Esophagus squamous epithelium (tissue), 5 donors: ENCODE data around the gene FCHSD2. TPM values are rescaled to one million over a fixed set of nuclear protein-coding genes. Genes with fewer than 3 reads are reported as not detected.

Source experiments
- DNase-seq: peaks from one replicate; lab custom pipeline; 2025; lab: John Stamatoyannopoulos, UW
- H3K27ac ChIP-seq, 4 donors: fragments of 200-600 bp; sonication (generic); one replicate each; pipeline ENCODE4 v1.5.1; 2016 to 2019; ENCODE audit warnings: mild to moderate bottlenecking in 1 of 4
- H3K27me3 ChIP-seq, 4 donors: fragments of 200-600 bp; sonication (generic); 1 replicate in 3 of 4; 2 replicates in 1 of 4; pipeline versions ENCODE4 v1.5.1 to v1.6.0; 2017 to 2021; ENCODE audit warnings: antibody characterized with exemption in 1 of 4
- H3K36me3 ChIP-seq, 3 donors: fragments of 200-600 bp; sonication (generic); one replicate each; pipeline ENCODE4 v1.5.1; 2016 to 2019
- H3K4me1 ChIP-seq, 3 donors: fragments of 200-600 bp; sonication (generic); one replicate each; pipeline ENCODE4 v1.5.1; 2017 to 2019
- H3K4me3 ChIP-seq, 4 donors: fragments of 200-600 bp; sonication (generic); 1 replicate in 3 of 4; 2 replicates in 1 of 4; pipeline ENCODE4 v1.5.1; 2016 to 2019; ENCODE audit warnings: mild to moderate bottlenecking in 2 of 4, moderate library complexity in 1 of 4
- H3K9me3 ChIP-seq, 3 donors: fragments of 200-600 bp; sonication (generic); one replicate each; pipeline ENCODE4 v1.5.1; 2016 to 2019
- CTCF ChIP-seq, 6 experiments: fragments of 450-650 bp in 4 of 6; fragments of 200-600 bp in 2 of 6; sonication (generic) in 2 of 6; IDR thresholded peaks; one replicate each; pipeline ENCODE4 v1.5.1; 2016 to 2019; ENCODE audit warnings: antibody characterized with exemption in 6 of 6, mild to moderate bottlenecking in 4 of 6, moderate library complexity in 4 of 6
- POLR2A ChIP-seq, 4 donors: fragments of 450-650 bp; IDR thresholded peaks; one replicate each; pipeline ENCODE4 v1.6.1; 2017; ENCODE audit warnings: antibody characterized with exemption in 4 of 4, mild to moderate bottlenecking in 4 of 4, moderate library complexity in 3 of 4
- WGBS, 2 donors: methylation state at CpG; one replicate each; pipeline ENCODE4 v1.1.5; 2018; 5-methylcytosine and 5-hydroxymethylcytosine counted together
- intact Hi-C: fragments of 100-400 bp; cut with DNase I; formaldehyde crosslinking; loops from one replicate; pipeline ENCODE4 v1.15.0; 2022
- total RNA-seq, 4 donors: library from RNA; depleted of rRNA; stranded (reverse); fragments of >200 nt; gene quantifications; one replicate each; pipeline ENCODE4 v1.1.0, GENCODE V29; 2016
- donor health status: DM: yes; HTN: yes; CAD: no.

Gene FCHSD2
- total RNA-seq, 4 donors from 2014 or later = 4.1 to 12.8 (median 6.8) TPM

- WGBS, 2 donors = 86 to 89% methylated on average over 8 to 10 of the region's 10 CpGs
- Histone ChIP-seq H3K27ac (no peak overlapping the region), H3K36me3 (no peaks in the 10 kb centered on the region), H3K4me3 (no peak overlapping the region), H3K9me3 (no peaks in the 10 kb centered on the region), H3K27me3 (no peaks in the 10 kb centered on the region), H3K4me1 (peaks cover 0 to 24% (median 11%) of the 10 kb centered on the region in 3 donors)
- no peak for DNase-seq
- TF ChIP-seq POLR2A (IDR thresholded peaks at IDR 0.05) = no peak
- TF ChIP-seq CTCF (IDR thresholded peaks at IDR 0.05) = no peak
- intact Hi-C loops = no loop called here
Observed at GRCh38 chr11:73162196-73162740, 20.1 kb upstream of the FCHSD2 start.

- Histone ChIP-seq H3K4me1 (peaks cover 0 to 28% (median 16%) of the 10 kb centered on the region in 3 donors), H3K27me3 (no peaks in the 10 kb centered on the region), H3K36me3 (no peaks in the 10 kb centered on the region), H3K27ac (no peak overlapping the region), H3K9me3 (no peaks in the 10 kb centered on the region), H3K4me3 (no peak overlapping the region)
- TF ChIP-seq POLR2A (IDR thresholded peaks at IDR 0.05) = no peak
- no peak for TF ChIP-seq CTCF (IDR thresholded peaks at IDR 0.05)
- 60 to 80% methylated on average over 5 to 10 of the region's 10 CpGs for WGBS, 2 donors
- intact Hi-C loops = no loop called here
- no peak for DNase-seq
Observed at GRCh38 chr11:73160005-73160760, 18.1 kb upstream of the FCHSD2 start.

- Histone ChIP-seq H3K36me3 (no peaks in the 10 kb centered on the region), H3K27ac (peak overlapping the region in 2 of 4 donors; percentile 23 to 63), H3K27me3 (no peaks in the 10 kb centered on the region), H3K4me3 (no peak overlapping the region), H3K4me1 (peaks cover 0 to 31% (median 16%) of the 10 kb centered on the region in 3 donors), H3K9me3 (no peaks in the 10 kb centered on the region)
- no peak for DNase-seq
- intact Hi-C loops = no loop called here
- TF ChIP-seq POLR2A (IDR thresholded peaks at IDR 0.05) (no peak), CTCF (IDR thresholded peaks at IDR 0.05) (no peak)
- 89 to 90% methylated on average over 1 of the region's 3 CpGs for WGBS, 2 donors
Observed at GRCh38 chr11:73159297-73159696, 17.2 kb upstream of the FCHSD2 start.

- no peaks in the 10 kb centered on the region for H3K27me3 ChIP-seq
- no peak for TF ChIP-seq POLR2A (IDR thresholded peaks at IDR 0.05)
- TF ChIP-seq CTCF (IDR thresholded peaks at IDR 0.05) = no peak
- 73 to 76% methylated on average over 4 to 8 of the region's 8 CpGs for WGBS, 2 donors
- H3K4me1 ChIP-seq = peaks cover 0 to 36% (median 16%) of the 10 kb centered on the region in 3 donors
- H3K27ac ChIP-seq = peak overlapping the region in 3 of 4 donors; percentile 2 to 63 (median 31)
- no peak for DNase-seq
- intact Hi-C loops = no loop called here
- no peaks in the 10 kb centered on the region for H3K9me3 ChIP-seq
- no peaks in the 10 kb centered on the region for H3K36me3 ChIP-seq
- no peak overlapping the region for H3K4me3 ChIP-seq
Observed at GRCh38 chr11:73158356-73159051, 16.4 kb upstream of the FCHSD2 start.
